Gastrocnemius medialis (tissue), 4 donors: ENCODE results near the gene CREB3L4.

ENCODE experiments used
- CTCF ChIP-seq, 5 experiments: fragments of 450-650 bp in 3 of 5; fragments of 200-600 bp in 2 of 5; sonication (generic) in 2 of 5; IDR thresholded peaks in 4 of 5; conservative IDR thresholded peaks in 1 of 5; 1 replicate in 4 of 5; 2 replicates in 1 of 5; pipeline ENCODE4 v1.5.1; 2016 to 2019; ENCODE audit warnings: antibody characterized with exemption in 5 of 5, mild to moderate bottlenecking in 3 of 5, moderate library complexity in 3 of 5
- POLR2A ChIP-seq, 2 donors: fragments of 450-650 bp; IDR thresholded peaks; one replicate each; pipeline ENCODE4 v1.6.1; 2017; ENCODE audit warnings: antibody characterized with exemption in 2 of 2, mild to moderate bottlenecking in 2 of 2, moderate library complexity in 2 of 2

DNA sequence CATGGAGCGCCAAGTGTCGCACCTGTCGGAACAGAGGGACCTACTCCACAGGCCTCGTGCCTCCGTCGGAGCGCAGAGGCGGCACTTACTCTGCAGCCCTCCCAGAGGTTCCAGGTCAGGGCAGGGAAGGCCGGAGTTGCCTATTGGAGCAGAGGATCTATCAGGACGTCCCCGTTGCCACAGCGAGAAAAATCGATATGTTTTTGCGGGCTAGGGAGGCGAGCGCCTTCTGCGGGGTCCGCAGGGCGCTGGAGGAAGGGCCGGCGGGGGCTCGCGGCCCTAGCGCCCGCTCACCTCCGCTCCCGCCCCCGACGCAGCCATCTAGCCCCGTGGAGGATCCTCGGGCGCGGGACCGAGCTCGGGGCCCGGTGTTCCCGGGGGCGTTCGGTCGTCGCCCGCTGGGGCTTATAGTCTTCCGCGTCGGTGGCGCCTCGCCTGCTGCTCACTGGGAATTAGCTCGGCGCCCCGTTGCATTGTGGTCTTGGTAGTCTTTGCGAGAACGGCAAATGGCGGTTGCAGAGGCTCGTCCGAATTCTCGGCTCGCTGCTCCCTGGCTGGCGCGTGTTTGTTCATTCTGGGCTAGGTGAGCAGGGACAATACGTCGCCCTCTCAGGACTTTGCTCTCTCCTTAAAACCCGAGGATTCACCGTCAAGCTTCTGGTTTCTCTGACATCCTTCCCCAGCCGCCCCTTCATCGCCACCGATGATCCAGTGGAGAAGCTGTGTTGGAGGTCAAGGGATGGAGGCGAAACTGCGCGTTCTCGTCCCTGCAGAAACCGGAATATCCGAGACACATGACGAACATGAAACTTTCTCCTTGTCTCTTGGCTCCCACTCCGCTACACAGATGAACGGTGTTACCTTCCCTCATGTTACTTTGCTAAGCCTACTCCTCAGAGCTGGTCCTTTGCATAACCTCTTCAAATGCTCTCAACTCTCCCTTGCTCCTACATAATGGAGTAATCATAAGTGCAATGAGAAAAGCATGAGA, 9.8 kb downstream of the CREB3L4 start, which contains the start of gene JTB:
- TF ChIP-seq CTCF (IDR thresholded peaks at IDR 0.05 in 4 of 5, conservative IDR thresholded peaks at IDR 0.05 in 1 of 5) (no peak), POLR2A (IDR thresholded peaks at IDR 0.05) (peak; percentile 98)
